HG02588 (cell line): ENCODE measurements around the gene INO80D.
"Not testable (repeated sequence)": the region's sequence is repeated elsewhere in the genome, so short reads cannot be mapped to it uniquely, and the experiment has no call there.

Experiments
- ATAC-seq: cut with Tn5 transposase; IDR thresholded peaks from one replicate; pipeline ENCODE4 v1.9.1; 2021; ENCODE audit warnings: mild to moderate bottlenecking, moderate library complexity; ENCODE audit not compliant: unreplicated experiment

Gene INO80D

GRCh38 chr2:205986334-205986733, 99.6 kb downstream of the INO80D start:
- ATAC-seq: not testable (repeated sequence)

DNA sequence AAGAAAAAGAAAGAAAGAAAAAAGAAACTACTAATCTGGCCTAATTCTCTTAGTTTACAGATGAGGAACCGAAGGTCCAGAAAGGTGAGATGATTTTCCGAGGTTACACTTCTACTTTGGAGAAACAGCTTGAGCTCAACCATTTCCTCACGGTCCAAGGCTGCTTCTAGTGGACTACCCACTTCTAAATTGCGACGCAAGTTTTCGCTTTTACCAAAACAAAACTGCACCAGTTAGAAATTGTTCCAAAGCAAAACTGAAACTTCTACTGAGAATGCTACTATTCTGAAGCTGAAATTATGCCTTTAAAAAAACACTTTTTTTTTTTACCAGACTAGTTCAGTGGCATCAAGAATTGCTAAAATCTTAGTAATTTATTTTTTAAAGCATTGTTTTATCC, 101.6 kb downstream of the INO80D start:
- peak; percentile 80 for ATAC-seq

DNA sequence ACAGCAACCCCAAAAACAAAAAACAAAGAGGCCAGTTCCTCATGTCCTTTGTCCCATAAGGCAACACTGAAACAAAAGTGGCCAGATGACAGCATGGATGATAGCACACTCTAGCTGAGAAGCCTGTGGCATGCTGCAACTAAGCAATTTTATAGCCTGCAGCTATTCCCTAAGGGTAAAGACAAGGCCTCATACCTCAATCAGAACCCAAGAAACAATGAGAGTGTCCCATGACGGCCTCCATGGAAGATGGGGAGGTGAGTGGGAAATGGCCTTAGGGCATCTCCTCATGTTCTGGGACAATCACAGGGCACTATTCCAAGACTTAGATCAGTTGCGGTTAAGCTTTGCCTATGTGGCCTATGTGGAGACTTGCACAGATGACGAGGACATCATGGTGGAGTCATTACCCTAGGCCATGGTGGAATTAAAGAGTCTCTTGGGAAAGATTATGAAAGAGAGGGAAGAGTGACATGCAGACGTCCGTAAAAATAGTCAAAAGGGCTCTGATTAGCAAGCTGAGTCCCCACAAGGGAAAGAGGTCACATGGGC, 103.1 kb downstream of the INO80D start:
- no peak for ATAC-seq

DNA sequence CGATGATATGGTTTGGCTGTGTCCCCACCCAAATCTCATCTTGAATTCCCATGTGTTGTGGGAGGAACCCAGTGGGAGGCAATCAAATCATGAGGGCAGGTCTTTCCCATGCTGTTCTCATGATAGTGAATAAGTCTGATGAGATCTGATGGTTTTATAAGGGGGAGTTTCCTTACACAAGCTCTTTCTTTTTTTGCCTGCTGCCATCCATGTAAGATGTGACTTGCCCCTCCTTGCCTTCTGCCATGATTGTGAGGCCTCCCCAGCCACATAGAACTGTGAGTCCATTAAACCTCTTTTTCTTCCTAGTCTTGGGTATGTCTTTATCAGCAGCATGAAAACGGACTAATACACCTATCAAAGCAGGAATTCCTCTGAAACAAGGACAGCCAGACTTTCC, 107.2 kb downstream of the INO80D start:
- ATAC-seq: not testable (repeated sequence)

DNA sequence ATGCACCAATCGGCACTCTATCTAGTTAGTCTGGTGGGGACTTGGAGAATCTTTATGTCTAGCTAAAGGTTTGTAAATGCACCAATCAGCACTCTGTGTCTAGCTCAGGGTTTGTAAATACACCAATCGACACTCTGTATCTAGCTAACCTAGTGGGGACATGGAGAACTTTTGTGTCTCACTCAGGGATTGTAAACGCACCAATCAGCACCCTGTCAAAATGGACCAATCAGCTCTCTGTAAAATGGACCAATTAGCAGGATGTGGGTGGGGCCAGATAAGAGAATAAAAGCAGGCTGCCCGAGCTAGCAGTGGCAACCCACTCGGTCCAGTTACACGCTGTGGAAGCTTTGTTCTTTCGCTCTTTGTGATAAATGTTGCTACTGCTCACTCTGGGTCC, 108.3 kb downstream of the INO80D start:
- not testable (repeated sequence) for ATAC-seq

GRCh38 chr2:205976934-205977659, 108.9 kb downstream of the INO80D start:
- ATAC-seq: not testable (repeated sequence)

- ATAC-seq: no peak
These were observed 109.7 kb downstream of the INO80D start for GRCh38 chr2:205976120-205976814.

DNA sequence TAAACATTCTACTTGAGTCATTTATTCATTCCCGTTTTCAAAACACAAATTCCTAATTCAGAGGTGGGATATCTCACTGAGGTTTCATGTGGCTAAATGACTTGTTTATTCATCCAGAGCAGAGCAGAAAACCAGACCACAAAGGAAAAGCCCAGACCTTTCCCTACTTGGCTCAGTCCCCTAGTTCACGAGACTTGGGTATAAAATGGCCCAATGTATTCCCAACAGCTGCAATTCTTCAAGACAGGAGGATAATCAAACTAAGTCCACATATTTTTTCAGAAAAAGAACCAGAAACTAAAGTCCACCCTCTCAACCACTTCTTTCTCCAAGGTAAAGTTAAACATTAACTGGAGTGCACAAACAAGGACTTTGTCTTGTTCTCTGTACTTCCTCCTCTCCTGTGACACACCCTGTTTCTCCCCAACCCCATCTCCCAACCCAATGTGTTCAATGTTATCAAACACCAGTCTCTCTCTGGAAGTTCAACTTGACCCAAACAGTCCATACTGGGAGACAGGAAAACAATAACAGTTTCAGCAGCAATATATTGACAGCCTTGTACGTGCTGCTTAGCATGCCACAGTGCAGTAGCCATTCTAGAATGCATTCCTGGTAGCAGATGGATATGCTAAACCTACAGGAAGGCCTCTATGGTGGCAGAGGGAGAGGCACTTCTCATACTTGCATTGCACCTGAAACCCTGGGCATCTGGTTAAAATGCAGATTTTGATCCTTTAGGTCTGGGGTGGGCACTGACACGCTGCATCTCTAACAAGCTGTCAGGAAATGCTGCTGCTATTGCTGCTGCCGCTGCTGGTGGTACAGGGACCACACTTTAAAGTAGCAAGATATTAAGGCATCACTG, 110.7 kb downstream of the INO80D start:
- ATAC-seq: peak; percentile 82

DNA sequence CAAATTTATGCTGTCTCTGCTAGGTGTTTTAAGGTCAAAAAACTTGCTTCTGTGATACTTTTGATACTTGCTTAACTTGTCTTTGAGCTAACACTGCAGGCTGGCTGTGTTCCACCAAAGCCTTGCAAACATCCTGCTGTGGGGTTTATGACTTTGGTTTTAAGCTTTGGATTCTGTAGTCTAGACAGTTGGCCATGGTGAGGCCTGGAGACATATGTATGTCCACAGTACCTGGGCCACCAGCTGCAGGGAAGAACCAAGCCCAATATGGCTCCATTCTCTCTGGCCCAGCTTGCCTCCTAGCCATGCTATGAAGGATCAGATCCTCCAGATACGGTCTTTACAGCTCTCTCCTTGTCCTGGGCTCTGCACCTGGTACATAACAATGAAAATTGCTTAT, 113.9 kb downstream of the INO80D start:
- ATAC-seq: no peak

GRCh38 chr2:205970348-205970747, 115.6 kb downstream of the INO80D start:
- ATAC-seq: no peak

GRCh38 chr2:205969584-205969983, 116.4 kb downstream of the INO80D start:
- ATAC-seq: no peak

GRCh38 chr2:205967391-205968075, 118.4 kb downstream of the INO80D start:
- no peak for ATAC-seq

GRCh38 chr2:205965707-205966106, 120.3 kb downstream of the INO80D start:
- ATAC-seq: no peak

DNA sequence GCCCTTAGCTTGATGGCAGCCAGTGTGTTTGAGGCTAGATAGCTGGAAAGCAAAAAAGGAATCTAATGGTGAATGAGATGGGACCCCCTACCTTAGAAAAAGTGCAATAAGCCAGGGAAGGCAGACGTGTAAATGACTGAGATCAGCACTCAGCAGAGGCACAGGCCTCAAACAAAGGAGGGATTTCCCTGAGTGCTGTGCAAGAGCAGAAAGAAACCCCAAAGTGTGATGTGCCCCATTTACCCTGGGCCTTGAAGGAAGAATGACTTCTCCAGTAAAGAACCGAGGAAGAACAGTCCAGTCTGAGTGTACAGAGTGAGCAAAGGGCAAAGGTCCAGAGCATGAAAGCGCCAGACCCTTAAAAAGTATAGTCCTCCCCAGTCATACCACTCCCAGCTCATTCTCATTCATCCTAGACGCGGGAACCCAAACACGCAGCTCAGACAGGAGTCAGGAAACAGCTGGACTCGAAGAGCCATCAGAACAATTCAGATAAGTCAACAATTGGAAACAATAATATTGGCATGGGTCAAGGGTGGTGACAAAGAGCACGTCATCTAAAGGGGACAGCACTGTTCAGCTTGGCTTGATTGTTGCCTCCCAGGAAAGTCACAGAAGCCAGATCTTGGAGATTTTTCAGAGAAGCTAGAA, 121.7 kb downstream of the INO80D start:
- no peak for ATAC-seq

- ATAC-seq: no peak
These were observed 126.5 kb downstream of the INO80D start for GRCh38 chr2:205959521-205959920.

DNA sequence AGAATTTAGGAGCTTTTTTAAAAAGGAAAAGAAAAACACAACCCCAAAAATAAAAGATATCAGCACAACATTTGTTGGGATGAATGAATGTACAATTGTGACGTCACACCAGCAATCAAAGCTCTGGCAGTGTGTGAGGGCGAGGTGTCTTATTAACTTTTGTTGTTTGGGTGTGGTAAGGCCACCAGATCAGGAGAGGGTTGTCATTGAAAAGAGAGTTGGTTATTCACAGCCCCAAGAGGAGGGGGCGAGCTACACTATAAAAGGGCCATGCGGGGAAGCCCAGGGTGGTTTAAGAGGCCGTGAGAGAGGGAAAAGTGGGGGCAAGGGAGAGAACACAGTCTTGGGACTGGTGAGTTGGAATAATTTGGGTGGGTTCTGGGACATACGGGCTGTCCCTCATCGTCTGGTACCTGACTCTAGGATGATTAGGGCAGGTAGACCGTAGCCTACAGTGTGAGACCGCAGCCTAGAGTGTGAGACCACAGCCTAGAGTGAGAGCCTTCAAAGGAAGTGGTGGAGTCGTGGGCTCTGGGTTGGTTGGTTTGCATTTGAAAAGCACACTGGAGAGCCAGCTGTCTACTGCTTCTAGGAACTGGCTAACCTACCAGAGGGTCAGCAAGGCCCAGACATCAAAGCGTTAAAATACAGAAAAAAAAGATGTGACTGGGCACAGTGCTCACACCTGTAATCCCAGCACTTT, 128.4 kb downstream of the INO80D start:
- no peak for ATAC-seq

- no peak for ATAC-seq
These were observed 131.3 kb downstream of the INO80D start for GRCh38 chr2:205954707-205955106.

DNA sequence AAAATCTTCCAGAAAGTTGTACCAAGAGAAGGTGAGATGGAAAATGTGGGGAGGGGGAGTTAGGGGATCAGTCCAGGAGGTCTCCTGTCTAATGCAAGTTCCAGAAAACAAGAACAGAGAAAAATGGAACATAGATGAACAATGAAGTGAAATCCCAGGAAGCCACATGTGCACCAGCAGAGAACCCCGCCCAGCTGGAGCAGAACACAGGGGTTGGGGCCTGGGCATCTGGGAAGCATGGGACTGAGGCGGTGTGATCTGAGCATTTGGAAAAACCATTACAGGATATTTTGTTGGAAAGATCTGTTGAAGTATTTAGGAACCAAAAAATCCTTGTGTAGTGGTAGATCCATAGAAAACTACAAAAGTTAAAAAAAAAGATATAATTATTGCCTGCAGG, 133.7 kb downstream of the INO80D start:
- no peak for ATAC-seq

- ATAC-seq: no peak
These were observed 137.1 kb downstream of the INO80D start for GRCh38 chr2:205948883-205949282.

DNA sequence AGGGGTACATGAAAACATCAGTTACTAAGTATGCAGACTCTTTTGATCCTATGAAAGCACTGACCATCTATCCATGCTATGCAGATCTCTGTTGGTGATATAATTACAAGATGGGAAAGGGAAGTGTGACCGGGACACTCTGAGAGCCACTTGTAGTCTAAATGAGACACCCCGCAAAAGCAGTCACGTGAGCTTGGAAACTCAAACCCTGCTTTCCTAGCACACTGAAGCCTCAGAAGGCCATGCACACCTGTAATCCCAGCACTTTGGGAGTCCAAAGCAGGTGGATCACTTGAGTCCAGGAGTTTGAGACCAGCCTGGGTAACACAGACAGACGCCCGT, 137.5 kb downstream of the INO80D start:
- no peak for ATAC-seq
